ENCODE results near the gene RECQL5. TPM values are rescaled to one million over a fixed set of nuclear protein-coding genes. Genes with fewer than 3 reads are reported as not detected.

RECQL5 gene
- total and polyA plus RNA-seq, 2 of the 8 experiments (the other 6 are each of a cell fraction or from before 2014, with no cell fraction given) = 15.1 to 41.1 TPM

DNA sequence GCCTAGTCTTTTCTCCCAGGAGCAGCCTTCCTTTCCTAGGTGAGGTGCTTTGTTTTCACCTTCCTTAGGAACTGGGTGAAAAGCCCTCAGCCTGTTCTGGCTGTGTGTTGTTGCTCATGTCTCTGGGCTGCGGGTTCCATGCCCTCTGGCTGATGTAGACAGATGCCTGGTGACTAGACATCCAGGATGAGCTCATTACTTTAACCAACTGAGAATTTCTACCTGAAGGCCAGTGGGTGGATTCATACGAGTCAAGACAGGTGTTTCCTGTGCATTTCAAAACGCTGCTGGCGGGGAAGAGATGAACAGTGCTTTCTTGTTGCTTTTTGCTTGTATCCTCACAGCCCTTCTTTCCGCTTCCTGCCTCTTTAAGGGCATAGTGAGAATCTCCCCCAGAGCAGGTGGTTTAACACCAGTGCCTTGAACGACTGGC, 22.5 kb upstream of the RECQL5 start:
- peaks cover 0 to 19% (median 7%) of the 10 kb centered on the region in 4 experiments; a peak in 6 of 7 replicates for H3K4me1 ChIP-seq (replicated peaks in 1 of 4; ENCODE audit: control insufficient read depth in 3 of 4, insufficient read depth in 4 of 4, low read length in 3 of 4)
- H4K91ac ChIP-seq (replicated peaks; ENCODE audit: insufficient read length, low read length) = no peak overlapping the region
- H2BK15ac ChIP-seq (ENCODE audit: low read length) = no peak overlapping the region
- no peak overlapping the region for H3K4me3 ChIP-seq (ENCODE audit: extremely low read depth in 1 of 4, insufficient read depth in 2 of 4, low read depth in 3 of 4, low read length in 4 of 4)
- H3K56ac ChIP-seq (replicated peaks; ENCODE audit: insufficient read length, low read depth, low read length) = no peak overlapping the region
- H2BK5ac ChIP-seq (ENCODE audit: low read depth, low read length) = no peak overlapping the region
- H2AFZ ChIP-seq (ENCODE audit: low read length) = no peak overlapping the region
- H3K27me3 ChIP-seq (replicated peaks in 1 of 4; ENCODE audit: control insufficient read depth in 3 of 4, extremely low read depth in 1 of 4, insufficient read depth in 3 of 4, low read length in 3 of 4) = no peaks in the 10 kb centered on the region
- FAIRE-seq (no peak), DNase-seq (ENCODE audit: low read depth in 1 of 2, low spot score in 2 of 2) (no peak)
- peaks cover 10 to 18% of the 10 kb centered on the region in 2 experiments for H4K20me1 ChIP-seq (replicated peaks in 1 of 2; ENCODE audit: control insufficient read depth in 1 of 2, insufficient read depth in 2 of 2, low read length in 2 of 2)
- peaks cover 2% of the 10 kb centered on the region; the same call in 1 of the 2 replicates for H3K23me2 ChIP-seq (ENCODE audit: low read depth, low read length)
- H3K4me2 ChIP-seq (ENCODE audit: insufficient read depth in 1 of 2, low read depth in 2 of 2, low read length in 2 of 2) = no peak overlapping the region
- H3K36me3 ChIP-seq (ENCODE audit: control insufficient read depth in 2 of 4, insufficient read depth in 4 of 4, low read length in 3 of 4) = peaks cover 0 to 3% (median 0%) of the 10 kb centered on the region in 4 experiments; a peak in 2 of 8 replicates
- ChIA-PET POLR2A (ENCODE audit: partially characterized antibody) (no interaction called here), CTCF (ENCODE audit: partially characterized antibody) (interaction anchor here (0.7 to 5.3 kb wide), 7 partner anchors 14 to 87 kb away, joined by 3 to 35 read pairs (median 7); partner anchors contain the start of gene SMIM5)
- H3K9ac ChIP-seq (replicated peaks in 1 of 4; ENCODE audit: extremely low read depth in 1 of 4, low read depth in 3 of 4, low read length in 3 of 4) = no peak overlapping the region
- no peak overlapping the region for H4K5ac ChIP-seq (ENCODE audit: insufficient read length, low read depth, low read length)
- no peak overlapping the region for H2AK5ac ChIP-seq (ENCODE audit: low read depth, low read length)
- no peaks in the 10 kb centered on the region for H3K9me3 ChIP-seq (ENCODE audit: insufficient read depth in 2 of 2, low read depth in 1 of 2, low read length in 1 of 2)
- peaks cover 0 to 67% of the 10 kb centered on the region in 2 experiments; a peak in 3 of 4 replicates for H3K79me2 ChIP-seq (ENCODE audit: control insufficient read depth in 1 of 2, insufficient read depth in 2 of 2, low read length in 2 of 2)
- H3K4ac ChIP-seq (replicated peaks; ENCODE audit: insufficient read length, low read depth, low read length) = no peak overlapping the region
- no peak overlapping the region for H3K23ac ChIP-seq (ENCODE audit: insufficient read length)
- H2BK120ac ChIP-seq (replicated peaks; ENCODE audit: low read depth, low read length) = no peak overlapping the region
- no peak overlapping the region for H3K27ac ChIP-seq (ENCODE audit: low read depth, low read length)
- no peak overlapping the region for H3K14ac ChIP-seq (ENCODE audit: insufficient read length)
- WGBS, 2 experiments (ENCODE audit: extremely low coverage in 1 of 2, insufficient coverage in 1 of 2, insufficient read length in 1 of 2, insufficient replicate concordance in 2 of 2, low coverage in 1 of 2, low lambda C conversion rate in 2 of 2, missing lambda C conversion rate in 1 of 2) = 85% methylated on average over 6 of the region's 6 CpGs; no CpG with 5 or more reads in 1 of the 2 experiments
- H4K8ac ChIP-seq (ENCODE audit: extremely low read depth, insufficient read depth, low read length) = no peak overlapping the region
- no peak overlapping the region for H2BK12ac ChIP-seq (ENCODE audit: low read depth, low read length)
- H3K79me1 ChIP-seq (ENCODE audit: low read depth, low read length) = peaks cover 23% of the 10 kb centered on the region
- no peak overlapping the region for H2BK20ac ChIP-seq (ENCODE audit: low read length)
- no peak overlapping the region for H3K18ac ChIP-seq (ENCODE audit: extremely low read depth, low read length)
- no peak for TF ChIP-seq RNF2 (IDR thresholded peaks at IDR 0.05; ENCODE audit: borderline replicate concordance, low read depth, low read length, missing control alignments, poor library complexity, severe bottlenecking)
- TF ChIP-seq CHD2 (IDR thresholded peaks at IDR 0.05; ENCODE audit: low read length) = no peak
- TF ChIP-seq YY1 (IDR thresholded peaks at IDR 0.05; ENCODE audit: low read depth, low read length) = no peak
- TF ChIP-seq BACH1 (IDR thresholded peaks at IDR 0.05; ENCODE audit: low read length) = no peak
- no peak for TF ChIP-seq SP1 (IDR thresholded peaks at IDR 0.05; ENCODE audit: low read depth, low read length)
- TF ChIP-seq BRCA1 (IDR thresholded peaks at IDR 0.05; ENCODE audit: low read depth, low read length) = no peak
- no peak for TF ChIP-seq KDM4A (IDR thresholded peaks at IDR 0.05; ENCODE audit: low read depth, low read length, severe bottlenecking)
- TF ChIP-seq MAFK (IDR thresholded peaks at IDR 0.05; ENCODE audit: low read depth, low read length) = no peak
- TF ChIP-seq KDM5A (IDR thresholded peaks at IDR 0.05; ENCODE audit: low read length) = no peak
- TF ChIP-seq JUND (IDR thresholded peaks at IDR 0.05; ENCODE audit: low read length) = no peak
- no peak for TF ChIP-seq HDAC2 (IDR thresholded peaks at IDR 0.05; ENCODE audit: borderline replicate concordance in 1 of 2, low read depth in 2 of 2, low read length in 2 of 2)
- TF ChIP-seq CREB1 (IDR thresholded peaks at IDR 0.05) = no peak
- TF ChIP-seq KDM1A (IDR thresholded peaks at IDR 0.05; ENCODE audit: borderline replicate concordance, low read length) = no peak
- no peak for TF ChIP-seq CEBPB (IDR thresholded peaks at IDR 0.05; ENCODE audit: low read depth, low read length)

All from H1 (cell line).